ENCODE results near the gene SUSD6.
A peak's percentile ranks its signal among the peaks of the same experiment; 100 is the strongest.

Gene SUSD6

GRCh38 chr14:69654116-69654515 lies 42.7 kb downstream of the SUSD6 start:
- no peak overlapping the region for H3K4me3 ChIP-seq (replicated peaks in 1 of 2; ENCODE audit: low read depth in 2 of 2, low read length in 2 of 2)
- no peak for DNase-seq (ENCODE audit: low read depth in 2 of 2)
- no peak for TF ChIP-seq CTCF (IDR thresholded peaks at IDR 0.05; ENCODE audit: low read depth, low read length)

GRCh38 chr14:69657950-69658355 lies 46.6 kb downstream of the SUSD6 start:
- peak; percentile 48 to 59 for DNase-seq (ENCODE audit: low read depth in 2 of 2)
- TF ChIP-seq CTCF (IDR thresholded peaks at IDR 0.05; ENCODE audit: low read depth, low read length), result no peak
- H3K4me3 ChIP-seq (replicated peaks in 1 of 2; ENCODE audit: low read depth in 2 of 2, low read length in 2 of 2), result no peak overlapping the region

- no peak overlapping the region for H3K4me3 ChIP-seq (replicated peaks in 1 of 2; ENCODE audit: low read depth in 2 of 2, low read length in 2 of 2)
- no peak for TF ChIP-seq CTCF (IDR thresholded peaks at IDR 0.05; ENCODE audit: low read depth, low read length)
- peak in 1 of 2 donors; percentile 55 for DNase-seq (ENCODE audit: low read depth in 2 of 2)
Measured at GRCh38 chr14:69658664-69659261, 47.4 kb downstream of the SUSD6 start.

GRCh38 chr14:69660344-69661193 lies 49.2 kb downstream of the SUSD6 start:
- DNase-seq (ENCODE audit: low read depth in 2 of 2), result no peak
- no peak for TF ChIP-seq CTCF (IDR thresholded peaks at IDR 0.05; ENCODE audit: low read depth, low read length)
- H3K4me3 ChIP-seq (replicated peaks in 1 of 2; ENCODE audit: low read depth in 2 of 2, low read length in 2 of 2), result no peak overlapping the region

- no peak for DNase-seq (ENCODE audit: low read depth in 2 of 2)
- no peak for TF ChIP-seq CTCF (IDR thresholded peaks at IDR 0.05; ENCODE audit: low read depth, low read length)
- H3K4me3 ChIP-seq (replicated peaks in 1 of 2; ENCODE audit: low read depth in 2 of 2, low read length in 2 of 2), result no peak overlapping the region
Measured at GRCh38 chr14:69661194-69661537, 49.8 kb downstream of the SUSD6 start.

GRCh38 chr14:69662636-69663299 lies 51.4 kb downstream of the SUSD6 start:
- DNase-seq (ENCODE audit: low read depth in 2 of 2), result no peak
- no peak for TF ChIP-seq CTCF (IDR thresholded peaks at IDR 0.05; ENCODE audit: low read depth, low read length)
- no peak overlapping the region for H3K4me3 ChIP-seq (replicated peaks in 1 of 2; ENCODE audit: low read depth in 2 of 2, low read length in 2 of 2)
